Mesenchymal stem cell (in vitro differentiated cells and primary cell): Measurements from ENCODE around the gene AIFM1.

Source experiments
- DNase-seq: peaks from one replicate; pipeline ENCODE4 v3.0.0-alpha.2; 2013
- H2AFZ ChIP-seq: one replicate; pipeline ENCODE4 v1.6.1; 2013; ENCODE audit warnings: low read depth, mild to moderate bottlenecking, control low read depth, inconsistent platforms, low read length, moderate library complexity
- H2AK5ac ChIP-seq: 2 replicates; pipeline ENCODE4 v1.6.1; 2013; ENCODE audit warnings: low read length, moderate library complexity, mild to moderate bottlenecking, inconsistent platforms; ENCODE audit not compliant: severe bottlenecking
- H2BK120ac ChIP-seq: one replicate; pipeline ENCODE4 v1.6.1; 2013; ENCODE audit warnings: low read depth, mild to moderate bottlenecking, inconsistent platforms, low read length, moderate library complexity
- H2BK12ac ChIP-seq, 2 experiments: one replicate each; pipeline ENCODE4 v1.6.1; 2013; ENCODE audit warnings: inconsistent platforms in 2 of 2, low read length in 2 of 2, mild to moderate bottlenecking in 2 of 2, moderate library complexity in 2 of 2, control low read depth in 1 of 2
- H2BK15ac ChIP-seq: one replicate; pipeline ENCODE4 v1.6.1; 2013; ENCODE audit warnings: mild to moderate bottlenecking, low read depth, inconsistent platforms; ENCODE audit not compliant: poor library complexity, severe bottlenecking
- H2BK5ac ChIP-seq: 2 replicates; pipeline ENCODE4 v1.6.1; 2013; ENCODE audit warnings: low read depth, mild to moderate bottlenecking, low read length, control low read depth, inconsistent platforms; ENCODE audit not compliant: poor library complexity, severe bottlenecking
- H3K14ac ChIP-seq, 2 experiments: one replicate each; pipeline ENCODE4 v1.6.1; 2013; ENCODE audit warnings: inconsistent platforms in 2 of 2, low read length in 2 of 2, control low read depth in 1 of 2, mild to moderate bottlenecking in 1 of 2, moderate library complexity in 1 of 2
- H3K18ac ChIP-seq, 2 experiments: one replicate each; pipeline ENCODE4 v1.6.1; 2013; ENCODE audit warnings: inconsistent platforms in 2 of 2, low read length in 2 of 2, control low read depth in 1 of 2, low read depth in 1 of 2, mild to moderate bottlenecking in 1 of 2
- H3K23ac ChIP-seq, 2 experiments: one replicate each; pipeline ENCODE4 v1.6.1; 2013; ENCODE audit warnings: inconsistent platforms in 2 of 2, low read length in 2 of 2, mild to moderate bottlenecking in 2 of 2, moderate library complexity in 2 of 2, control low read depth in 1 of 2
- H3K27ac ChIP-seq: 2 replicates; pipeline ENCODE4 v1.5.1; 2013; ENCODE audit warnings: mild to moderate bottlenecking, moderate library complexity, low read length, control low read depth, inconsistent platforms; ENCODE audit not compliant: poor library complexity, severe bottlenecking
- H3K27me3 ChIP-seq, 2 experiments: 2 replicates each; pipeline versions ENCODE4 v1.6.1 to v1.7.0; 2013; ENCODE audit warnings: low read length in 2 of 2, mild to moderate bottlenecking in 2 of 2, moderate library complexity in 2 of 2, control low read depth in 1 of 2, inconsistent platforms in 1 of 2; ENCODE audit not compliant: control insufficient read depth in 1 of 2, insufficient read depth in 1 of 2
- H3K36me3 ChIP-seq, 2 experiments: 2 replicates each; pipeline versions ENCODE4 v1.6.1 to v1.7.0; 2013; ENCODE audit warnings: low read length in 2 of 2, control low read depth in 1 of 2, inconsistent platforms in 1 of 2, low read depth in 1 of 2, mild to moderate bottlenecking in 1 of 2; ENCODE audit not compliant: insufficient read depth in 2 of 2, control insufficient read depth in 1 of 2
- H3K4ac ChIP-seq, 2 experiments: one replicate each; pipeline ENCODE4 v1.6.1; 2013; ENCODE audit warnings: inconsistent platforms in 2 of 2, low read length in 2 of 2, mild to moderate bottlenecking in 2 of 2, moderate library complexity in 2 of 2, control low read depth in 1 of 2, low read depth in 1 of 2
- H3K4me1 ChIP-seq: 2 replicates; pipeline ENCODE4 v1.6.1; 2013; ENCODE audit warnings: low read depth, low read length, control low read depth; ENCODE audit not compliant: control insufficient read depth, insufficient read depth
- H3K4me2 ChIP-seq: 2 replicates; pipeline ENCODE4 v1.6.1; 2013; ENCODE audit warnings: low read length, mild to moderate bottlenecking, inconsistent platforms; ENCODE audit not compliant: poor library complexity, severe bottlenecking
- H3K4me3 ChIP-seq, 2 experiments: 2 replicates each; pipeline versions ENCODE4 v1.5.1 to v1.7.0; 2013; ENCODE audit warnings: low read length in 2 of 2, mild to moderate bottlenecking in 2 of 2, control low read depth in 1 of 2, low read depth in 1 of 2; ENCODE audit not compliant: insufficient read depth in 1 of 2
- H3K79me1 ChIP-seq: replicated peaks from 2 replicates; pipeline ENCODE4 v1.6.1; 2013; ENCODE audit warnings: mild to moderate bottlenecking, control low read depth, low read length, inconsistent platforms; ENCODE audit not compliant: poor library complexity, severe bottlenecking
- H3K9ac ChIP-seq: 2 replicates; pipeline ENCODE4 v1.7.0; 2013; ENCODE audit warnings: mild to moderate bottlenecking, low read length, moderate library complexity
- H3K9me3 ChIP-seq: 2 replicates; pipeline ENCODE4 v1.7.0; 2013; ENCODE audit warnings: mild to moderate bottlenecking, low read length; ENCODE audit not compliant: control insufficient read depth
- H4K8ac ChIP-seq: one replicate; pipeline ENCODE4 v1.6.1; 2013; ENCODE audit warnings: inconsistent platforms, mild to moderate bottlenecking, low read length, moderate library complexity
- H4K91ac ChIP-seq: one replicate; pipeline ENCODE4 v1.6.1; 2013; ENCODE audit warnings: mild to moderate bottlenecking, low read length, inconsistent platforms
- WGBS: methylation state at CpG from one replicate; pipeline ENCODE4 v1.1.7; 2013; ENCODE audit warnings: mixed read lengths; 5-methylcytosine and 5-hydroxymethylcytosine counted together

Gene AIFM1

GRCh38 chrX:130174045-130174704, 8.5 kb upstream of the AIFM1 start:
- Histone ChIP-seq H2BK15ac (peak overlapping the region; percentile 67), H2AK5ac (no peak overlapping the region), H3K18ac (peak overlapping the region in 1 of 2 experiments; percentile 70), H3K27me3 (peaks cover 10 to 20% of the 10 kb centered on the region in 2 experiments), H3K14ac (no peak overlapping the region), H4K91ac (peak overlapping the region; percentile 7), H2BK120ac (no peak overlapping the region), H3K9me3 (no peaks in the 10 kb centered on the region), H3K9ac (peak overlapping the region; percentile 95), H3K27ac (no peak overlapping the region), H3K4me2 (no peak overlapping the region), H3K4ac (no peak overlapping the region), H3K4me1 (peaks cover 14% of the 10 kb centered on the region), H2BK5ac (no peak overlapping the region), H2AFZ (no peak overlapping the region), H3K36me3 (no peaks in the 10 kb centered on the region), H2BK12ac (peak overlapping the region in 1 of 2 experiments; percentile 78), H3K23ac (no peak overlapping the region), H3K79me1 (no peaks in the 10 kb centered on the region), H4K8ac (peak overlapping the region; percentile 7), H3K4me3 (no peak overlapping the region)
- DNase-seq = peak; percentile 88
- WGBS = 72% methylated on average over 9 of the region's 10 CpGs

- Histone ChIP-seq H3K36me3 (no peaks in the 10 kb centered on the region), H3K9ac (peak overlapping the region; percentile 95), H2BK120ac (no peak overlapping the region), H3K23ac (no peak overlapping the region), H2BK5ac (no peak overlapping the region), H3K4me1 (peaks cover 14% of the 10 kb centered on the region), H2AFZ (no peak overlapping the region), H3K27me3 (peaks cover 10 to 20% of the 10 kb centered on the region in 2 experiments), H3K18ac (no peak overlapping the region), H4K8ac (no peak overlapping the region), H2BK12ac (no peak overlapping the region), H3K14ac (no peak overlapping the region), H2BK15ac (no peak overlapping the region), H3K9me3 (no peaks in the 10 kb centered on the region), H4K91ac (no peak overlapping the region), H3K79me1 (no peaks in the 10 kb centered on the region), H3K27ac (no peak overlapping the region), H3K4me3 (peak overlapping the region in 1 of 2 experiments; percentile 69), H3K4me2 (no peak overlapping the region), H2AK5ac (no peak overlapping the region), H3K4ac (no peak overlapping the region)
- DNase-seq = peak; percentile 92
- WGBS = 35% methylated on average over 5 of the region's 7 CpGs
Observed at GRCh38 chrX:130173190-130173895, 7.7 kb upstream of the AIFM1 start.

- no peaks in the 10 kb centered on the region for H3K9me3 ChIP-seq
- H3K79me1 ChIP-seq = no peaks in the 10 kb centered on the region
- H4K91ac ChIP-seq = peak overlapping the region; percentile 50
- H2BK5ac ChIP-seq = no peak overlapping the region
- H4K8ac ChIP-seq = peak overlapping the region; percentile 66
- no peak overlapping the region for H3K23ac ChIP-seq
- no peak for DNase-seq
- H3K4ac ChIP-seq = peak overlapping the region in 1 of 2 experiments; percentile 51
- no peaks in the 10 kb centered on the region for H3K36me3 ChIP-seq
- H3K4me2 ChIP-seq = peak overlapping the region; percentile 96
- H2AK5ac ChIP-seq = no peak overlapping the region
- H2BK12ac ChIP-seq = peak overlapping the region in 1 of 2 experiments; percentile 63
- no peak overlapping the region for H2AFZ ChIP-seq
- 23% methylated on average over 23 of the region's 34 CpGs for WGBS
- H3K9ac ChIP-seq = peak overlapping the region; percentile 95
- no peak overlapping the region for H3K14ac ChIP-seq
- H3K4me1 ChIP-seq = peaks cover 14% of the 10 kb centered on the region
- H2BK15ac ChIP-seq = peak overlapping the region; percentile 77
- peaks cover 10 to 16% of the 10 kb centered on the region in 2 experiments for H3K27me3 ChIP-seq
- H2BK120ac ChIP-seq = no peak overlapping the region
- H3K18ac ChIP-seq = peak overlapping the region; percentile 2 to 66
- peak overlapping the region; percentile 56 to 69 for H3K4me3 ChIP-seq
- no peak overlapping the region for H3K27ac ChIP-seq
Observed at GRCh38 chrX:130172127-130172845, 6.6 kb upstream of the AIFM1 start.
